ENCODE data around the gene KLK14. TPM values are rescaled to one million over a fixed set of nuclear protein-coding genes. Genes with fewer than 3 reads are reported as not detected.

KLK14 gene
- total RNA-seq, 1 donor from 2014 or later = not detected

DNA sequence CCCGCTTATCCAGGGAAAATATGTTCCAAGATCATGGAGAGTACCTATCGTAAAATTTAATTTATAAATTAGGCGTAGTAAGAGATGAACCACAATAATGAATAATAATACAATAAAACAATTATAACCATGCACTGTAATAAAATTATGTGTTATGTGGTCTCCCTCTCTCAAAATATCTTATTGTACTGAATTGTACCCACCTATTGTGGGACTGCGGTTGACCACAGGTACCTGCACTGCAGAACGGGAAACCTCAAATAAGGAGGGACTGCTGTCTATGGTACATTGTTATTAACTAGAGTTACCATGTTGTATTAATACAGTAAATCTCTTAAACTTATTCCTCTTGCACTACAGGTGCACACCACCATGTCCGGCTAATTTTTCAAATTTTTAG is 42.5 kb downstream of the KLK14 start:
- no peak for DNase-seq (ENCODE audit: low spot score in 2 of 2)
- Histone ChIP-seq H3K9me3 (no peaks in the 10 kb centered on the region), H3K27me3 (no peaks in the 10 kb centered on the region), H3K27ac (no peak overlapping the region), H3K36me3 (no peaks in the 10 kb centered on the region), H3K4me1 (no peaks in the 10 kb centered on the region), H3K4me3 (no peak overlapping the region)
- intact Hi-C loops (cut with DNase I) = no loop called here
- TF ChIP-seq, protein P1, sequence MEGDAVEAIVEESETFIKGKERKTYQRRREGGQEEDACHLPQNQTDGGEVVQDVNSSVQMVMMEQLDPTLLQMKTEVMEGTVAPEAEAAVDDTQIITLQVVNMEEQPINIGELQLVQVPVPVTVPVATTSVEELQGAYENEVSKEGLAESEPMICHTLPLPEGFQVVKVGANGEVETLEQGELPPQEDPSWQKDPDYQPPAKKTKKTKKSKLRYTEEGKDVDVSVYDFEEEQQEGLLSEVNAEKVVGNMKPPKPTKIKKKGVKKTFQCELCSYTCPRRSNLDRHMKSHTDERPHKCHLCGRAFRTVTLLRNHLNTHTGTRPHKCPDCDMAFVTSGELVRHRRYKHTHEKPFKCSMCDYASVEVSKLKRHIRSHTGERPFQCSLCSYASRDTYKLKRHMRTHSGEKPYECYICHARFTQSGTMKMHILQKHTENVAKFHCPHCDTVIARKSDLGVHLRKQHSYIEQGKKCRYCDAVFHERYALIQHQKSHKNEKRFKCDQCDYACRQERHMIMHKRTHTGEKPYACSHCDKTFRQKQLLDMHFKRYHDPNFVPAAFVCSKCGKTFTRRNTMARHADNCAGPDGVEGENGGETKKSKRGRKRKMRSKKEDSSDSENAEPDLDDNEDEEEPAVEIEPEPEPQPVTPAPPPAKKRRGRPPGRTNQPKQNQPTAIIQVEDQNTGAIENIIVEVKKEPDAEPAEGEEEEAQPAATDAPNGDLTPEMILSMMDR (IDR thresholded peaks at IDR 0.05) = no peak

DNA sequence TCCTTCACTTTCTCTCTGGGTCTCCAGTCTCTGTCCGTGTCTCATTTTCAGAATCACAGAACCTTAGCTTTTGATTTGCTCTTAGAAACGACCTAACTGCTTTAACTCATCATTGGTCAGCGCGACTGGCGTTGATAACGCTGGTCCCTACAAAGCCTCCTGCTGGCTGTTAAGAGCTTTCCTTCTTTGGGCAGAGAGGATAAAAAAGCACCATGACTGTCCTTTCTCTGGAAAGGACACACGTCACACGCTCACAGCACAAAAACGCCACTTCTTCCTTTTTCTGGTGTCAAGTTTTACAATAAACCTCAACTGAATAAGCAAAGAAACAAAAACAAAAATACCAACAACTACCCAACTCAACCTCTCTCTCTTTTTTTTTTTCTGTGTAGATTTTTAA is 46.2 kb downstream of the KLK14 start:
- no peaks in the 10 kb centered on the region for H3K36me3 ChIP-seq
- no peaks in the 10 kb centered on the region for H3K9me3 ChIP-seq
- intact Hi-C loops (cut with DNase I) = no loop called here
- H3K27me3 ChIP-seq = no peaks in the 10 kb centered on the region
- no peak overlapping the region for H3K4me3 ChIP-seq
- TF ChIP-seq, protein P1 (IDR thresholded peaks at IDR 0.05) = no peak
- H3K27ac ChIP-seq = no peak overlapping the region
- no peaks in the 10 kb centered on the region for H3K4me1 ChIP-seq
- DNase-seq (ENCODE audit: low spot score in 2 of 2) = no peak

DNA sequence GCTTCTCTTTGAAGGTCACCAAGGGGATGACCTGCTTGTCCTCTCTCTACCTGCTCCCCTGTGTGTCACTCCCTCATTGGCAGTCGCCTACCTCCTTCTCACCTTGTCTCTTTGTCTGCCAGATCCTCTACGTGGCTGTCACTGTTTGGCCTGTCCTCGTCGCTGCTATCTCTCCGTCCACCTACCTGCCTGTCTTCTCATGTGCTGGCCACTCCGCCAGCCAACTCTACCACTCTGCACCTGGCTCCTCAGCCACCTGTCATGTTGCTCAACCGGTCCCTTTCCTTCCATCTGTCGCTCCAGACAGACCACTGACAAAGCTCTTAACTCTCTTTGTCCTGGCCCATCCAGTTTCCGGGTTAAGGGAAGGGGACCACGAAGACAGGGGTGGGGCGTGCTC is 48.0 kb downstream of the KLK14 start, which contains the start of gene KLK12:
KLK12 (minus strand) TSS at position 299 of the 400 bp plus-strand sequence. CDS start 381 bp downstream, outside the sequence.
- Histone ChIP-seq H3K4me3 (no peak within 1 kb of the TSS), H3K4me1 (no peaks in the 10 kb centered on the region), H3K27me3 (no peaks in the 10 kb centered on the region), H3K36me3 (no peaks in the 10 kb centered on the region), H3K27ac (no peak within 1 kb of the TSS), H3K9me3 (no peaks in the 10 kb centered on the region)
- DNase-seq (ENCODE audit: low spot score in 2 of 2) = no peak
- intact Hi-C loops (cut with DNase I) = no loop called here
- TF ChIP-seq, protein P1 (IDR thresholded peaks at IDR 0.05) = no peak

DNA sequence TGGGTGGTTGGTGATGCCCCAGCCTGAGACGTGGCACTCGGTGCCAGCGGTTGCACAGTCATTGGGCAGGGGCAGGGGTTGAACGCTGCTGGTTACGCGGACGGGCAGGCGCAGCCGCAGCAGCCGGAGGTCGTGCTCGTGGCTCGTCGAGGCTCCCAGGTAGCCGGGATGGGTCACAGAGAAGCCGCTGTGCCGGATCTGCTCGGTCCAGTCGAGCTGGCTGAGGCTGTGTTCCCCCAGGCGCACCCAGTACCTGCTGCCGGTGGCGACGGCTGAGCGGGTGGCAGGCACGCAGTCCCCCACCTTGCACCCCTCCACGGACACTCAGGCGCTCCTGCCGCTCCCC is 50.8 kb downstream of the KLK14 start:
- Histone ChIP-seq H3K4me3 (no peak overlapping the region), H3K9me3 (no peaks in the 10 kb centered on the region), H3K27ac (no peak overlapping the region), H3K27me3 (no peaks in the 10 kb centered on the region), H3K36me3 (no peaks in the 10 kb centered on the region), H3K4me1 (no peaks in the 10 kb centered on the region)
- TF ChIP-seq, protein P1 (IDR thresholded peaks at IDR 0.05) = no peak
- DNase-seq (ENCODE audit: low spot score in 2 of 2) = no peak
- intact Hi-C loops (cut with DNase I) = no loop called here

DNA sequence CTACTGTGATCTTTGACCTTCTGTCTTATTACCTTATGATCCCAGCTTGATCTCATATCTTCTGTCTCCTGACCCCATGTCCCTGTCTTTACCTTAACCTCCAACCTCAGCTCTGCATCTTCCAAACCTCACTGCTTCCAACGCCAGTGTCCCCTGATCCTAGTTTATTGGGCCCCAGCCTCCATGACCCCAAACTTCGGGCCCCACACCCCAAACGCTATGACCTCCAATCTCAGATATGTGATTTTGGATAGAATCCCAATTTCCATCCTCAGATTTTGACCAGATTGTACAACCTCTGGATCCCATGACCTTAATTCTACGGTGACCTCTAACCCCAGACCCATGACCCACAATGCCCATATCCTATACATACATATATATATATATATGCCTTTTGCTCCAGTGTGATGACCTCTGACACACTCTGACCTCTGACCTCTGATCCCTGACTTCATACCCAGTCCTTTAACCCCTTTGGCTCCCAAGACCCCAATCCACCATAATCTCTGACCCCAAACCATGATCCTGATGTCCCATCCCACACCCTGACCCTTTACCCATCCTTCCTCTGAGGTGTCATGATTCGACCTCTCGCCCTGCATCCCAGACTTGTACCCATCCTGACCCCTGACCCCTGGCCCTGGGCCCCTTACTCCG is 51.3 kb downstream of the KLK14 start:
- Histone ChIP-seq H3K4me3 (no peak overlapping the region), H3K27me3 (no peaks in the 10 kb centered on the region), H3K9me3 (no peaks in the 10 kb centered on the region), H3K36me3 (no peaks in the 10 kb centered on the region), H3K4me1 (no peaks in the 10 kb centered on the region), H3K27ac (no peak overlapping the region)
- intact Hi-C loops (cut with DNase I) = no loop called here
- TF ChIP-seq, protein P1 (IDR thresholded peaks at IDR 0.05) = no peak
- no peak for DNase-seq (ENCODE audit: low spot score in 2 of 2)

DNA sequence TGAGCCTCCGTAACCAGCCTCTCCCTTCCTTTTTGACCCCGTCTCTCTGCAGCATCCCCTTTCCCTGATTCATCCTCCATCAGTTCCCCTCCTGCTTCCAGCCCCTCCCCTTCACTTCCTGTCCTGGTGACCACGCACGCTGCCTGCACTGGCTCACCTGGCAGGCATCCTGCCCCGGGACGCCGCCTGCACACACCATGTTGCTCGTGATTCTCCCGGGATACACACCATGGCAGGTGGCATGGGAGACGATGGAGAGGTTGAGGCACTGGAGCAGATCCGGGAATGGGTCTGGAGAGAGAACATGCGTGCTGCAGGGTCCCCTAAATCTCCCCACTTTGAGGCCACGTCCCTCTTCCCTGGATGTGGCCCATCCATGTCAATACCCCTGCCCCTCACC is 52.1 kb downstream of the KLK14 start:
- Histone ChIP-seq H3K36me3 (no peaks in the 10 kb centered on the region), H3K9me3 (no peaks in the 10 kb centered on the region), H3K27me3 (no peaks in the 10 kb centered on the region), H3K4me3 (no peak overlapping the region), H3K27ac (no peak overlapping the region), H3K4me1 (no peaks in the 10 kb centered on the region)
- TF ChIP-seq, protein P1 (IDR thresholded peaks at IDR 0.05) = no peak
- DNase-seq (ENCODE audit: low spot score in 2 of 2) = no peak
- intact Hi-C loops (cut with DNase I) = no loop called here

All from ascending aorta (tissue), 2 donors.